K562 (cell line): ENCODE measurements around the gene GYPC. TPM values are rescaled to one million over a fixed set of nuclear protein-coding genes. Genes with fewer than 3 reads are reported as not detected.
A peak's percentile ranks its signal among the peaks of the same experiment; 100 is the strongest.

Experiments
- ATAC-seq: fragments of 200-7000 bp; cut with Tn5 transposase; 3 replicates; pipeline ENCODE4 v1.9.1; 2020; ENCODE audit warnings: moderate library complexity
- BruUV-seq: library from RNA; stranded (reverse); fragments of 400-500 nt; replicated peaks from 2 replicates; lab custom pipeline; 2021; lab: Mats Ljungman, UMichigan
- CTCF ChIA-PET: fragments of 300-600 bp; formaldehyde crosslinking; extraction: SDS; loops from one replicate; lab custom pipeline; 2021; ENCODE audit warnings: low intra/inter-chr PET ratio; lab: Yijun Ruan, JAX
- POLR2A ChIA-PET: fragments of 300-600, 350-650 bp; sonication (Branson Sonifier 250); formaldehyde crosslinking; extraction: SDS; loops from one replicate; lab custom pipeline; 2021; ENCODE audit warnings: antibody characterized with exemption, inconsistent platforms; lab: Yijun Ruan, JAX
- DNase-seq, 4 experiments: peaks; one replicate each; pipeline versions ENCODE4 v3.0.0 to v3.0.0-alpha.2; 2011 to 2018; ENCODE audit warnings: low spot score in 3 of 4, mixed read lengths in 3 of 4; ENCODE audit errors: extremely low read depth in 1 of 4
- FAIRE-seq: peaks from 2 replicates; lab custom pipeline; 2011; peaks lifted over from hg19 to GRCh38; lab: Jason Lieb, UNC
- H2AFZ ChIP-seq: 2 replicates; pipeline ENCODE4 v1.6.0; 2011; ENCODE audit warnings: low read depth, low read length, control low read depth, inconsistent platforms
- H3K27ac ChIP-seq: fragments of 200-600 bp; 3 replicates; pipeline ENCODE4 v1.8.0; 2011; ENCODE audit warnings: low read depth, mild to moderate bottlenecking, control low read depth, inconsistent platforms, low read length, moderate library complexity, mixed read lengths; ENCODE audit errors: extremely low read depth
- H3K27me3 ChIP-seq, 2 experiments: fragments of 300-600 bp in 1 of 2; 2 replicates in 1 of 2; 3 replicates in 1 of 2; pipeline versions ENCODE4 v1.6.0 to v1.8.0; 2011; ENCODE audit warnings: inconsistent platforms in 2 of 2, low read length in 2 of 2, mild to moderate bottlenecking in 1 of 2, mixed read lengths in 1 of 2, moderate library complexity in 1 of 2; ENCODE audit not compliant: control insufficient read depth in 2 of 2, insufficient read depth in 2 of 2
- H3K36me3 ChIP-seq: fragments of 300-600 bp; 3 replicates; pipeline ENCODE4 v1.8.0; 2011; ENCODE audit warnings: mild to moderate bottlenecking, low read length, inconsistent platforms; ENCODE audit not compliant: control insufficient read depth, insufficient read depth
- H3K4me1 ChIP-seq, 2 experiments: fragments of 200-600 bp in 1 of 2; replicated peaks in 1 of 2; 2 replicates in 1 of 2; 3 replicates in 1 of 2; pipeline versions ENCODE4 v1.5.1 to v1.8.0; 2011; ENCODE audit warnings: inconsistent platforms in 2 of 2, low read length in 2 of 2, mild to moderate bottlenecking in 1 of 2, mixed read lengths in 1 of 2, moderate library complexity in 1 of 2; ENCODE audit not compliant: control insufficient read depth in 2 of 2, insufficient read depth in 2 of 2
- H3K4me2 ChIP-seq: 2 replicates; pipeline ENCODE4 v1.6.1; 2011; ENCODE audit warnings: low read length, control low read depth, inconsistent platforms, mixed read lengths; ENCODE audit not compliant: insufficient read depth
- H3K4me3 ChIP-seq: fragments of 200-600 bp; sonication (generic), shearing (Covaris generic); 2 replicates; pipeline ENCODE4 v1.5.1; 2016; ENCODE audit warnings: control low read depth, inconsistent platforms
- H3K79me2 ChIP-seq: fragments of 200-600 bp; 3 replicates; pipeline ENCODE4 v1.8.0; 2011; ENCODE audit warnings: low read length, inconsistent platforms; ENCODE audit not compliant: control insufficient read depth, insufficient read depth
- H3K9ac ChIP-seq, 2 experiments: 2 replicates each; pipeline versions ENCODE4 v1.6.0 to v1.6.1; 2011; ENCODE audit warnings: low read depth in 2 of 2, low read length in 2 of 2, control low read depth in 1 of 2, inconsistent platforms in 1 of 2, mild to moderate bottlenecking in 1 of 2, mixed read lengths in 1 of 2; ENCODE audit not compliant: insufficient read depth in 1 of 2
- H3K9me1 ChIP-seq: one replicate; pipeline ENCODE4 v1.6.0; 2011; ENCODE audit warnings: inconsistent platforms, mild to moderate bottlenecking, low read length, moderate library complexity; ENCODE audit not compliant: control insufficient read depth, insufficient read depth
- H3K9me3 ChIP-seq: replicated peaks from 2 replicates; pipeline ENCODE4 v1.5.1; 2011; ENCODE audit warnings: low read depth, low read length, inconsistent platforms; ENCODE audit not compliant: control insufficient read depth, insufficient read depth
- H4K20me1 ChIP-seq: replicated peaks from 2 replicates; pipeline ENCODE4 v1.6.1; 2011; ENCODE audit warnings: low read length, inconsistent platforms, mixed read lengths; ENCODE audit not compliant: control insufficient read depth, insufficient read depth
- CREM ChIP-seq: IDR thresholded peaks from 2 replicates; pipeline ENCODE4 v1.6.1; 2014; ENCODE audit warnings: antibody characterized with exemption, low read depth
- DIDO1 ChIP-seq: fragments of 450-650 bp; IDR thresholded peaks from 2 replicates; pipeline ENCODE4 v1.6.1; 2016; ENCODE audit warnings: low read depth, missing biosample characterization, missing genetic modification characterization
- ETV6 ChIP-seq, 3 experiments: fragments of 150-350 bp in 1 of 3; sonication (generic) in 1 of 3; formaldehyde crosslinking in 1 of 3; IDR thresholded peaks; 2 replicates each; pipeline versions ENCODE4 v1.6.1 to v1.8.0; 2014 to 2022; ENCODE audit warnings: borderline replicate concordance in 2 of 3, low read depth in 2 of 3, antibody characterized with exemption in 1 of 3, low read length in 1 of 3, mild to moderate bottlenecking in 1 of 3, missing genetic modification reagents in 1 of 3
- NFIC ChIP-seq: fragments of 450-650 bp; IDR thresholded peaks from 2 replicates; pipeline ENCODE4 v1.6.1; 2017; ENCODE audit warnings: mild to moderate bottlenecking, inconsistent platforms
- NR0B1 ChIP-seq: fragments of 450-650 bp; IDR thresholded peaks from one replicate; pipeline ENCODE4 v1.6.1; 2018; ENCODE audit warnings: mild to moderate bottlenecking, moderate library complexity; ENCODE audit not compliant: partially characterized antibody
- RBBP5 ChIP-seq: fragments of 200-600 bp; sonication (generic); IDR thresholded peaks from 2 replicates; pipeline ENCODE4 v1.6.1; 2012; ENCODE audit warnings: borderline replicate concordance, mild to moderate bottlenecking, low read length, control low read depth, inconsistent platforms; ENCODE audit not compliant: insufficient read depth, poor library complexity, severe bottlenecking
- ZNF165 ChIP-seq: fragments of 250-450 bp; sonication (Bioruptor Pico); IDR thresholded peaks from 2 replicates; pipeline ENCODE4 v1.4.0; 2020; ENCODE audit warnings: borderline replicate concordance
- ZNF695 ChIP-seq: fragments of 450-650 bp; formaldehyde crosslinking; IDR thresholded peaks from 2 replicates; pipeline ENCODE4 v1.4.0; 2020; ENCODE audit warnings: mild to moderate bottlenecking, moderate library complexity
- WGBS: fragments of 100-300 bp; shearing (Covaris generic); methylation state at CpG from one replicate; pipeline ENCODE4 v1.1.6; 2016; ENCODE audit warnings: low coverage, mixed read lengths; ENCODE audit not compliant: insufficient coverage; ENCODE audit errors: missing lambda C conversion rate; 5-methylcytosine and 5-hydroxymethylcytosine counted together
- in situ Hi-C: fragments of 300-500 bp; cut with MboI; formaldehyde crosslinking; loops from 4 replicates; pipeline ENCODE4 v1.15.0; 2018; ENCODE audit warnings: inconsistent platforms, mixed read lengths
- intact Hi-C: fragments of 100-400 bp; cut with micrococcal nuclease; formaldehyde crosslinking; loops from 2 replicates; pipeline ENCODE4 v1.14.2; 2022
- polyA plus RNA-seq, 8 experiments: library from polyadenylated mRNA; depleted of rRNA in 4 of 8; stranded (reverse) in 5 of 8; unstranded in 3 of 8; fragments of >200 nt; fragmentation: Nextera tagmentation in 2 of 8; fragmentation: Illumina TruSeq in 1 of 8; extraction: Ambion mirVana in 2 of 8; extraction: Trizol in 1 of 8; gene quantifications; 2 replicates each; pipeline versions ENCODE4 v1.2.1 to v1.2.3, GENCODE V29; 2011 to 2014; ENCODE audit warnings: inconsistent platforms in 1 of 8, missing spikeins in 1 of 8
- total RNA-seq, 7 experiments: library from RNA; depleted of rRNA in 6 of 7; stranded (reverse); fragments of >200 nt in 6 of 7; fragmentation: Illumina TruSeq in 2 of 7; extraction: Trizol in 2 of 7; gene quantifications; 2 replicates each; pipeline versions ENCODE4 v1.2.1 to v1.2.3, GENCODE V29; 2011 to 2021; ENCODE audit warnings: low replicate concordance in 1 of 7
- TF ChIP-seq, protein P1 (sequence below): fragments of 250-450 bp; sonication (Bioruptor Pico); IDR thresholded peaks from 2 replicates; pipeline ENCODE4 v1.8.0; 2022; ENCODE audit warnings: inconsistent platforms

GYPC gene
- total and polyA plus RNA-seq, 9 of the 15 experiments (the other 6 are each of a cell fraction or from before 2014, with no cell fraction given), result 50.6 to 282 (median 194) TPM

DNA sequence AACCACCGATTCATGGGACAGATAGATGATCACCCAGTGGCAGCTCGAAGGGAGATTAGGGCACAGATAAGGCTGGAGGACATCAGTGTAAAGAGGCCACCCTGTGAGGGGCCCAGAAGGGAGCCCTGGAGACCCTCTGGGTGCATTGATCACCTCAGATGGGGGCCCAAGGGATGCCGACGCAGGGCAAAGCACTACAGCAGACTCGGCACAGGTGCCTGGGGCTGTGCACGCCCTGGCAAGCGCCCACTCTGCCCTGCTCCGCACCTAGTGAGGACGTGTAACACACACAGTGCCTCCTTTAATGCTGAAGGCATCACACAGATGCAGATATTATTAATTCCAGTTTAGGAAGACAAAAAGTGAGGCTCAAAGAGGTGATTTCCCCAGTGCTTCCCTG is 9.5 kb downstream of the GYPC start:
- no peak for ATAC-seq
- H3K79me2 ChIP-seq, result peaks cover 99% of the 10 kb centered on the region
- peaks cover 61 to 63% of the 10 kb centered on the region in 2 experiments for H3K4me1 ChIP-seq
- H3K27ac ChIP-seq, result peak overlapping the region; percentile 44; the same call in 1 of the 3 replicates
- ChIA-PET CTCF (no interaction called here), POLR2A (interaction anchor here (0.8 to 2.1 kb wide), 2 partner anchors 8 to 22 kb away, joined by 3 to 10 read pairs; no protein-coding TSS in a partner anchor)
- no TSS peak for BruUV-seq
- no peak for DNase-seq
- in situ Hi-C loops (no loop called here), intact Hi-C loops (no loop called here)
- H2AFZ ChIP-seq, result no peak overlapping the region
- TF ChIP-seq NR0B1 (no peak), ETV6 (IDR thresholded peaks at IDR 0.05; ENCODE audit: borderline replicate concordance in 1 of 2, low read depth in 2 of 2, low read length in 1 of 2) (no peak), ETV6 (CRISPR knock-in tag; IDR thresholded peaks at IDR 0.05; ENCODE audit: borderline replicate concordance) (no peak), ZNF695 (CRISPR knock-in tag) (no peak), CREM (no peak), ZNF165 (CRISPR knock-in tag) (no peak), NFIC (no peak), DIDO1 (no peak), RBBP5 (no peak)
- TF ChIP-seq, protein P1, sequence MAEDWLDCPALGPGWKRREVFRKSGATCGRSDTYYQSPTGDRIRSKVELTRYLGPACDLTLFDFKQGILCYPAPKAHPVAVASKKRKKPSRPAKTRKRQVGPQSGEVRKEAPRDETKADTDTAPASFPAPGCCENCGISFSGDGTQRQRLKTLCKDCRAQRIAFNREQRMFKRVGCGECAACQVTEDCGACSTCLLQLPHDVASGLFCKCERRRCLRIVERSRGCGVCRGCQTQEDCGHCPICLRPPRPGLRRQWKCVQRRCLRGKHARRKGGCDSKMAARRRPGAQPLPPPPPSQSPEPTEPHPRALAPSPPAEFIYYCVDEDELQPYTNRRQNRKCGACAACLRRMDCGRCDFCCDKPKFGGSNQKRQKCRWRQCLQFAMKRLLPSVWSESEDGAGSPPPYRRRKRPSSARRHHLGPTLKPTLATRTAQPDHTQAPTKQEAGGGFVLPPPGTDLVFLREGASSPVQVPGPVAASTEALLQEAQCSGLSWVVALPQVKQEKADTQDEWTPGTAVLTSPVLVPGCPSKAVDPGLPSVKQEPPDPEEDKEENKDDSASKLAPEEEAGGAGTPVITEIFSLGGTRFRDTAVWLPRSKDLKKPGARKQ (CRISPR knock-in tag), result no peak
- H4K20me1 ChIP-seq, result peaks cover 45% of the 10 kb centered on the region
- H3K9me3 ChIP-seq, result no peaks in the 10 kb centered on the region
- H3K4me2 ChIP-seq, result no peak overlapping the region; the same call in 1 of the 2 replicates
- H3K9ac ChIP-seq, result peak overlapping the region in 1 of 2 experiments; percentile 62; a peak in 2 of 4 replicates
- FAIRE-seq, result no peak
- H3K4me3 ChIP-seq, result no peak overlapping the region
- peaks cover 89% of the 10 kb centered on the region for H3K36me3 ChIP-seq
- no peaks in the 10 kb centered on the region for H3K27me3 ChIP-seq
- WGBS, result 79% methylated on average over 9 of the region's 9 CpGs
- peaks cover 13% of the 10 kb centered on the region for H3K9me1 ChIP-seq
